K562 (cell line): ENCODE measurements around the gene BMP15. TPM values are rescaled to one million over a fixed set of nuclear protein-coding genes. Genes with fewer than 3 reads are reported as not detected.

Experiments used
- ATAC-seq: fragments of 200-7000 bp; cut with Tn5 transposase; 3 replicates; pipeline ENCODE4 v1.9.1; 2020; ENCODE audit warnings: moderate library complexity
- BruUV-seq: library from RNA; stranded (reverse); fragments of 400-500 nt; replicated peaks from 2 replicates; lab custom pipeline; 2021; lab: Mats Ljungman, UMichigan
- CTCF ChIA-PET: fragments of 300-600 bp; formaldehyde crosslinking; extraction: SDS; loops from one replicate; lab custom pipeline; 2021; ENCODE audit warnings: low intra/inter-chr PET ratio; lab: Yijun Ruan, JAX
- POLR2A ChIA-PET: fragments of 300-600, 350-650 bp; sonication (Branson Sonifier 250); formaldehyde crosslinking; extraction: SDS; loops from one replicate; lab custom pipeline; 2021; ENCODE audit warnings: antibody characterized with exemption, inconsistent platforms; lab: Yijun Ruan, JAX
- DNase-seq, 4 experiments: peaks; one replicate each; pipeline versions ENCODE4 v3.0.0 to v3.0.0-alpha.2; 2011 to 2018; ENCODE audit warnings: low spot score in 3 of 4, mixed read lengths in 3 of 4; ENCODE audit errors: extremely low read depth in 1 of 4
- FAIRE-seq: peaks from 2 replicates; lab custom pipeline; 2011; peaks lifted over from hg19 to GRCh38; lab: Jason Lieb, UNC
- H2AFZ ChIP-seq: 2 replicates; pipeline ENCODE4 v1.6.0; 2011; ENCODE audit warnings: low read depth, low read length, control low read depth, inconsistent platforms
- H3K27ac ChIP-seq: fragments of 200-600 bp; 3 replicates; pipeline ENCODE4 v1.8.0; 2011; ENCODE audit warnings: low read depth, mild to moderate bottlenecking, control low read depth, inconsistent platforms, low read length, moderate library complexity, mixed read lengths; ENCODE audit errors: extremely low read depth
- H3K27me3 ChIP-seq, 2 experiments: fragments of 300-600 bp in 1 of 2; 2 replicates in 1 of 2; 3 replicates in 1 of 2; pipeline versions ENCODE4 v1.6.0 to v1.8.0; 2011; ENCODE audit warnings: inconsistent platforms in 2 of 2, low read length in 2 of 2, mild to moderate bottlenecking in 1 of 2, mixed read lengths in 1 of 2, moderate library complexity in 1 of 2; ENCODE audit not compliant: control insufficient read depth in 2 of 2, insufficient read depth in 2 of 2
- H3K36me3 ChIP-seq: fragments of 300-600 bp; 3 replicates; pipeline ENCODE4 v1.8.0; 2011; ENCODE audit warnings: mild to moderate bottlenecking, low read length, inconsistent platforms; ENCODE audit not compliant: control insufficient read depth, insufficient read depth
- H3K4me1 ChIP-seq, 2 experiments: fragments of 200-600 bp in 1 of 2; replicated peaks in 1 of 2; 2 replicates in 1 of 2; 3 replicates in 1 of 2; pipeline versions ENCODE4 v1.5.1 to v1.8.0; 2011; ENCODE audit warnings: inconsistent platforms in 2 of 2, low read length in 2 of 2, mild to moderate bottlenecking in 1 of 2, mixed read lengths in 1 of 2, moderate library complexity in 1 of 2; ENCODE audit not compliant: control insufficient read depth in 2 of 2, insufficient read depth in 2 of 2
- H3K4me2 ChIP-seq: 2 replicates; pipeline ENCODE4 v1.6.1; 2011; ENCODE audit warnings: low read length, control low read depth, inconsistent platforms, mixed read lengths; ENCODE audit not compliant: insufficient read depth
- H3K4me3 ChIP-seq: fragments of 200-600 bp; sonication (generic), shearing (Covaris generic); 2 replicates; pipeline ENCODE4 v1.5.1; 2016; ENCODE audit warnings: control low read depth, inconsistent platforms
- H3K79me2 ChIP-seq: fragments of 200-600 bp; 3 replicates; pipeline ENCODE4 v1.8.0; 2011; ENCODE audit warnings: low read length, inconsistent platforms; ENCODE audit not compliant: control insufficient read depth, insufficient read depth
- H3K9ac ChIP-seq, 2 experiments: 2 replicates each; pipeline versions ENCODE4 v1.6.0 to v1.6.1; 2011; ENCODE audit warnings: low read depth in 2 of 2, low read length in 2 of 2, control low read depth in 1 of 2, inconsistent platforms in 1 of 2, mild to moderate bottlenecking in 1 of 2, mixed read lengths in 1 of 2; ENCODE audit not compliant: insufficient read depth in 1 of 2
- H3K9me1 ChIP-seq: one replicate; pipeline ENCODE4 v1.6.0; 2011; ENCODE audit warnings: inconsistent platforms, mild to moderate bottlenecking, low read length, moderate library complexity; ENCODE audit not compliant: control insufficient read depth, insufficient read depth
- H3K9me3 ChIP-seq: replicated peaks from 2 replicates; pipeline ENCODE4 v1.5.1; 2011; ENCODE audit warnings: low read depth, low read length, inconsistent platforms; ENCODE audit not compliant: control insufficient read depth, insufficient read depth
- H4K20me1 ChIP-seq: replicated peaks from 2 replicates; pipeline ENCODE4 v1.6.1; 2011; ENCODE audit warnings: low read length, inconsistent platforms, mixed read lengths; ENCODE audit not compliant: control insufficient read depth, insufficient read depth
- ESRRA ChIP-seq: fragments of 450-650 bp; IDR thresholded peaks from 2 replicates; pipeline ENCODE4 v1.6.1; 2014; ENCODE audit warnings: low read depth, mild to moderate bottlenecking, moderate library complexity, borderline replicate concordance
- HDAC2 ChIP-seq: fragments of 450-650 bp; IDR thresholded peaks from 2 replicates; pipeline ENCODE4 v1.6.1; 2016; ENCODE audit warnings: mild to moderate bottlenecking
- NFYB ChIP-seq: IDR thresholded peaks from 2 replicates; pipeline ENCODE4 v1.6.1; 2011; ENCODE audit warnings: mild to moderate bottlenecking, moderate library complexity; ENCODE audit not compliant: insufficient read length; ENCODE audit errors: extremely low read depth
- ZNF324 ChIP-seq: fragments of 250-450 bp; sonication (Bioruptor Pico); IDR thresholded peaks from 2 replicates; pipeline ENCODE4 v1.4.0; 2020; ENCODE audit warnings: mild to moderate bottlenecking
- ZNF586 ChIP-seq: fragments of 450-650 bp; formaldehyde crosslinking; conservative IDR thresholded peaks from 2 replicates; pipeline ENCODE4 v1.4.0; 2020; ENCODE audit warnings: mild to moderate bottlenecking, moderate library complexity
- WGBS: fragments of 100-300 bp; shearing (Covaris generic); methylation state at CpG from one replicate; pipeline ENCODE4 v1.1.6; 2016; ENCODE audit warnings: low coverage, mixed read lengths; ENCODE audit not compliant: insufficient coverage; ENCODE audit errors: missing lambda C conversion rate; 5-methylcytosine and 5-hydroxymethylcytosine counted together
- in situ Hi-C: fragments of 300-500 bp; cut with MboI; formaldehyde crosslinking; loops from 4 replicates; pipeline ENCODE4 v1.15.0; 2018; ENCODE audit warnings: inconsistent platforms, mixed read lengths
- intact Hi-C: fragments of 100-400 bp; cut with micrococcal nuclease; formaldehyde crosslinking; loops from 2 replicates; pipeline ENCODE4 v1.14.2; 2022
- polyA plus RNA-seq, 8 experiments: library from polyadenylated mRNA; depleted of rRNA in 4 of 8; stranded (reverse) in 5 of 8; unstranded in 3 of 8; fragments of >200 nt; fragmentation: Nextera tagmentation in 2 of 8; fragmentation: Illumina TruSeq in 1 of 8; extraction: Ambion mirVana in 2 of 8; extraction: Trizol in 1 of 8; gene quantifications; 2 replicates each; pipeline versions ENCODE4 v1.2.1 to v1.2.3, GENCODE V29; 2011 to 2014; ENCODE audit warnings: inconsistent platforms in 1 of 8, missing spikeins in 1 of 8
- total RNA-seq, 7 experiments: library from RNA; depleted of rRNA in 6 of 7; stranded (reverse); fragments of >200 nt in 6 of 7; fragmentation: Illumina TruSeq in 2 of 7; extraction: Trizol in 2 of 7; gene quantifications; 2 replicates each; pipeline versions ENCODE4 v1.2.1 to v1.2.3, GENCODE V29; 2011 to 2021; ENCODE audit warnings: low replicate concordance in 1 of 7
- TF ChIP-seq, protein P1 (sequence below), 2 experiments: fragments of 250-450 bp in 1 of 2; fragments of 450-650 bp in 1 of 2; sonication (Bioruptor Pico) in 1 of 2; IDR thresholded peaks; 2 replicates each; pipeline versions ENCODE4 v1.6.1 to v1.8.0; 2016 to 2021; ENCODE audit warnings: mild to moderate bottlenecking in 2 of 2, moderate library complexity in 2 of 2, missing compliant biosample characterization in 1 of 2, missing genetic modification characterization in 1 of 2
- TF ChIP-seq, protein P2 (sequence below): IDR thresholded peaks from 2 replicates; pipeline ENCODE4 v1.6.1; 2011; ENCODE audit warnings: borderline replicate concordance, low read depth, mild to moderate bottlenecking, moderate library complexity, low read length; ENCODE audit not compliant: insufficient read depth, poor library complexity, severe bottlenecking
- TF ChIP-seq, protein P3 (sequence below): fragments of 450-650 bp; formaldehyde crosslinking; IDR thresholded peaks from 2 replicates; pipeline ENCODE4 v1.4.0; 2020; ENCODE audit warnings: mild to moderate bottlenecking
- TF ChIP-seq, protein P4 (sequence below), 3 experiments: IDR thresholded peaks in 2 of 3; conservative IDR thresholded peaks in 1 of 3; 2 replicates each; pipeline ENCODE4 v1.5.1; 2011 to 2012; ENCODE audit warnings: low read length in 3 of 3, mild to moderate bottlenecking in 3 of 3, control low read depth in 2 of 3, improper control_type of control experiment in 1 of 3, inconsistent platforms in 1 of 3, low read depth in 1 of 3, mixed read lengths in 1 of 3, moderate library complexity in 1 of 3; ENCODE audit not compliant: insufficient read depth in 2 of 3

BMP15 gene
- total and polyA plus RNA-seq, 9 of the 15 experiments (the other 6 are each of a cell fraction or from before 2014, with no cell fraction given): not detected

DNA sequence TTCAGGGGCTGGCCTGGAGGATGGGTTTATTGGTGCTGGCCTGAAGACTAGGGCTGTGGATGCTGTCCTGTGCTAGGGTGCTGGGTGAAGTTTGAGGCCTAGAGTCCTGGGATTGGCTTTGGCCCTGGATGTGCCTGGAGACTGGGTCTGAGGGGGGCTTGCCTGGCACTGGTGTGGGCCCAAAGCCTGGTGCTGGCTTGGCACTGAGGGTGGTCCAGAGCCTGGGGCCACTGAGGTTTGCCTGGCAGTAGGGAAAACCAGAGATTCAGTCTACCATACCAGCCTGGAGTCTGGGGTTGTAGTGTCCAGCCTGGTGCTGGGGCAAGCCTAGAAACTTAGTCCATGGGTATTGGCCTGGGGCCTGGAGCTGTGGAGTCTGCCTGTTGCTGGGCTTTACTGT lies 16.6 kb downstream of the BMP15 start:
- ChIA-PET CTCF (no interaction called here), POLR2A (no interaction called here)
- TF ChIP-seq ZNF324 (no peak), ESRRA (no peak), NFYB (no peak), ZNF586 (CRISPR knock-in tag) (no peak)
- TF ChIP-seq, protein P1, sequence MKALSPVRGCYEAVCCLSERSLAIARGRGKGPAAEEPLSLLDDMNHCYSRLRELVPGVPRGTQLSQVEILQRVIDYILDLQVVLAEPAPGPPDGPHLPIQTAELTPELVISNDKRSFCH (CRISPR knock-in tag; IDR thresholded peaks at IDR 0.05): no peak
- TF ChIP-seq, protein P1 (tag; IDR thresholded peaks at IDR 0.05): no peak
- ATAC-seq (no peak), FAIRE-seq (no peak), DNase-seq (no peak)
- no peak overlapping the region for H3K4me3 ChIP-seq
- no peaks in the 10 kb centered on the region for H3K79me2 ChIP-seq
- H3K4me1 ChIP-seq: no peaks in the 10 kb centered on the region
- H3K9me1 ChIP-seq: no peaks in the 10 kb centered on the region
- intact Hi-C loops: no loop called here
- H4K20me1 ChIP-seq: no peaks in the 10 kb centered on the region
- no peaks in the 10 kb centered on the region for H3K27me3 ChIP-seq
- in situ Hi-C loops: no loop called here
- no peaks in the 10 kb centered on the region for H3K36me3 ChIP-seq
- H3K27ac ChIP-seq: no peak overlapping the region
- no peaks in the 10 kb centered on the region for H3K9me3 ChIP-seq
- H3K9ac ChIP-seq: no peak overlapping the region
- no peak overlapping the region for H3K4me2 ChIP-seq
- H2AFZ ChIP-seq: no peak overlapping the region
- no TSS peak for BruUV-seq

DNA sequence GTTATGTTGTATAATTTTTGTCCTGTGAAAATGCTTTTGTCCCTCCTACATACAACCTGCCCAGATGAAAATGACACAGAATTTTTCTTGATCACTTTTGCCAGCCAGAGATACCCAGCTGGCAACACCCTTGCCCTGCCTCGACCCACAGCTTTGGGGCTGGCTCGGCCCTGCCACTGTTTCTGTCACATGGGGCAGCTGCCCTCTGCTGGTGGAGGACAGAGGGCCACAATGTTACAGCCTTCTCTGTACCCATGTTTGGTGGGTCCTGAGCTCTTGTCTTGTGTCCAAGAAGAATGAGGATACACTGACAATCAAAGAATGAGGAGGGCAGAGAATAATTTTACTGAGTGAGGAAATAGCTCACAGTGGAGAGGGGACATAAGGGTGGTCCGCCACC lies 31.1 kb downstream of the BMP15 start:
- H3K4me2 ChIP-seq: no peak overlapping the region
- no TSS peak for BruUV-seq
- no peaks in the 10 kb centered on the region for H3K36me3 ChIP-seq
- POLR2A ChIA-PET: no interaction called here
- no peaks in the 10 kb centered on the region for H3K79me2 ChIP-seq
- H3K4me1 ChIP-seq: no peaks in the 10 kb centered on the region
- H3K9ac ChIP-seq: no peak overlapping the region
- no peak overlapping the region for H3K27ac ChIP-seq
- no peaks in the 10 kb centered on the region for H3K9me3 ChIP-seq
- CTCF ChIA-PET: no interaction called here
- no peaks in the 10 kb centered on the region for H3K9me1 ChIP-seq
- intact Hi-C loops (no loop called here), in situ Hi-C loops (no loop called here)
- FAIRE-seq (no peak), ATAC-seq (no peak), DNase-seq (peak in 1 of 4 experiments; percentile 3)
- no peak overlapping the region for H2AFZ ChIP-seq
- no peaks in the 10 kb centered on the region; a peak in 1 of 5 replicates for H3K27me3 ChIP-seq
- no peak overlapping the region for H3K4me3 ChIP-seq
- 0% methylated on average over 2 of the region's 3 CpGs for WGBS
- no peaks in the 10 kb centered on the region for H4K20me1 ChIP-seq
- TF ChIP-seq, protein P2, sequence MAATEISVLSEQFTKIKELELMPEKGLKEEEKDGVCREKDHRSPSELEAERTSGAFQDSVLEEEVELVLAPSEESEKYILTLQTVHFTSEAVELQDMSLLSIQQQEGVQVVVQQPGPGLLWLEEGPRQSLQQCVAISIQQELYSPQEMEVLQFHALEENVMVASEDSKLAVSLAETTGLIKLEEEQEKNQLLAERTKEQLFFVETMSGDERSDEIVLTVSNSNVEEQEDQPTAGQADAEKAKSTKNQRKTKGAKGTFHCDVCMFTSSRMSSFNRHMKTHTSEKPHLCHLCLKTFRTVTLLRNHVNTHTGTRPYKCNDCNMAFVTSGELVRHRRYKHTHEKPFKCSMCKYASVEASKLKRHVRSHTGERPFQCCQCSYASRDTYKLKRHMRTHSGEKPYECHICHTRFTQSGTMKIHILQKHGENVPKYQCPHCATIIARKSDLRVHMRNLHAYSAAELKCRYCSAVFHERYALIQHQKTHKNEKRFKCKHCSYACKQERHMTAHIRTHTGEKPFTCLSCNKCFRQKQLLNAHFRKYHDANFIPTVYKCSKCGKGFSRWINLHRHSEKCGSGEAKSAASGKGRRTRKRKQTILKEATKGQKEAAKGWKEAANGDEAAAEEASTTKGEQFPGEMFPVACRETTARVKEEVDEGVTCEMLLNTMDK: peak; percentile 33
- TF ChIP-seq, protein P3, sequence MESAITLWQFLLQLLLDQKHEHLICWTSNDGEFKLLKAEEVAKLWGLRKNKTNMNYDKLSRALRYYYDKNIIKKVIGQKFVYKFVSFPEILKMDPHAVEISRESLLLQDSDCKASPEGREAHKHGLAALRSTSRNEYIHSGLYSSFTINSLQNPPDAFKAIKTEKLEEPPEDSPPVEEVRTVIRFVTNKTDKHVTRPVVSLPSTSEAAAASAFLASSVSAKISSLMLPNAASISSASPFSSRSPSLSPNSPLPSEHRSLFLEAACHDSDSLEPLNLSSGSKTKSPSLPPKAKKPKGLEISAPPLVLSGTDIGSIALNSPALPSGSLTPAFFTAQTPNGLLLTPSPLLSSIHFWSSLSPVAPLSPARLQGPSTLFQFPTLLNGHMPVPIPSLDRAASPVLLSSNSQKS (CRISPR knock-in tag): no peak
- TF ChIP-seq HDAC2: no peak
- TF ChIP-seq, protein P4, sequence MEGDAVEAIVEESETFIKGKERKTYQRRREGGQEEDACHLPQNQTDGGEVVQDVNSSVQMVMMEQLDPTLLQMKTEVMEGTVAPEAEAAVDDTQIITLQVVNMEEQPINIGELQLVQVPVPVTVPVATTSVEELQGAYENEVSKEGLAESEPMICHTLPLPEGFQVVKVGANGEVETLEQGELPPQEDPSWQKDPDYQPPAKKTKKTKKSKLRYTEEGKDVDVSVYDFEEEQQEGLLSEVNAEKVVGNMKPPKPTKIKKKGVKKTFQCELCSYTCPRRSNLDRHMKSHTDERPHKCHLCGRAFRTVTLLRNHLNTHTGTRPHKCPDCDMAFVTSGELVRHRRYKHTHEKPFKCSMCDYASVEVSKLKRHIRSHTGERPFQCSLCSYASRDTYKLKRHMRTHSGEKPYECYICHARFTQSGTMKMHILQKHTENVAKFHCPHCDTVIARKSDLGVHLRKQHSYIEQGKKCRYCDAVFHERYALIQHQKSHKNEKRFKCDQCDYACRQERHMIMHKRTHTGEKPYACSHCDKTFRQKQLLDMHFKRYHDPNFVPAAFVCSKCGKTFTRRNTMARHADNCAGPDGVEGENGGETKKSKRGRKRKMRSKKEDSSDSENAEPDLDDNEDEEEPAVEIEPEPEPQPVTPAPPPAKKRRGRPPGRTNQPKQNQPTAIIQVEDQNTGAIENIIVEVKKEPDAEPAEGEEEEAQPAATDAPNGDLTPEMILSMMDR (IDR thresholded peaks at IDR 0.05 in 2 of 3, conservative IDR thresholded peaks at IDR 0.05 in 1 of 3; ENCODE audit: insufficient read depth in 2 of 3, low read depth in 1 of 3, low read length in 3 of 3): peak; percentile 26 to 40 (median 28); a peak in 2 of 6 replicates
